Measurements from ENCODE around the gene SYT2. TPM values are rescaled to one million over a fixed set of nuclear protein-coding genes. Genes with fewer than 3 reads are reported as not detected.
A peak's percentile ranks its signal among the peaks of the same experiment; 100 is the strongest.
"Not testable (repeated sequence)": the region's sequence is repeated elsewhere in the genome, so short reads cannot be mapped to it uniquely, and the experiment has no call there.

The SYT2 gene
- total RNA-seq, 1 donor from 2014 or later: not detected

GRCh38 chr1:202645097-202645476 is 65.2 kb downstream of the SYT2 start:
- TF ChIP-seq CTCF (conservative IDR thresholded peaks at IDR 0.05; ENCODE audit: low read depth, low read length): no peak
- no peak for DNase-seq (ENCODE audit: low read depth)
- H3K4me3 ChIP-seq (ENCODE audit: low read depth, low read length): no peak overlapping the region

- no peak overlapping the region for H3K4me3 ChIP-seq (ENCODE audit: low read depth, low read length)
- TF ChIP-seq CTCF (conservative IDR thresholded peaks at IDR 0.05; ENCODE audit: low read depth, low read length): no peak
- DNase-seq (ENCODE audit: low read depth): no peak
These were observed 65.8 kb downstream of the SYT2 start for GRCh38 chr1:202644219-202645096.

GRCh38 chr1:202643397-202644218 is 66.6 kb downstream of the SYT2 start:
- H3K4me3 ChIP-seq (ENCODE audit: low read depth, low read length): no peak overlapping the region
- TF ChIP-seq CTCF (conservative IDR thresholded peaks at IDR 0.05; ENCODE audit: low read depth, low read length): no peak
- DNase-seq (ENCODE audit: low read depth): no peak

GRCh38 chr1:202642619-202643291 is 67.5 kb downstream of the SYT2 start:
- TF ChIP-seq CTCF (conservative IDR thresholded peaks at IDR 0.05; ENCODE audit: low read depth, low read length): no peak
- H3K4me3 ChIP-seq (ENCODE audit: low read depth, low read length): peak overlapping the region; percentile 7
- DNase-seq (ENCODE audit: low read depth): no peak

- no peak overlapping the region for H3K4me3 ChIP-seq (ENCODE audit: low read depth, low read length)
- no peak for TF ChIP-seq CTCF (conservative IDR thresholded peaks at IDR 0.05; ENCODE audit: low read depth, low read length)
- DNase-seq (ENCODE audit: low read depth): no peak
These were observed 68.0 kb downstream of the SYT2 start for GRCh38 chr1:202642212-202642611.

GRCh38 chr1:202639500-202639899 is 70.8 kb downstream of the SYT2 start:
- DNase-seq (ENCODE audit: low read depth): no peak
- H3K4me3 ChIP-seq (ENCODE audit: low read depth, low read length): no peak overlapping the region
- TF ChIP-seq CTCF (conservative IDR thresholded peaks at IDR 0.05; ENCODE audit: low read depth, low read length): no peak

GRCh38 chr1:202638701-202639305 is 71.5 kb downstream of the SYT2 start:
- not testable (repeated sequence) for H3K4me3 ChIP-seq (ENCODE audit: low read depth, low read length)

More at GRCh38 chr1:202638701-202639305, 71.5 kb downstream of the SYT2 start:
- not testable (repeated sequence) for DNase-seq (ENCODE audit: low read depth)

Data from epithelial cell of proximal tubule (primary cell).